ENCODE results near the gene OPCML. TPM values are rescaled to one million over a fixed set of nuclear protein-coding genes. Genes with fewer than 3 reads are reported as not detected.

Gene OPCML
- polyA plus RNA-seq, 3 donors = not detected

- H3K27ac Mint-ChIP-seq = no peak overlapping the region
- Histone ChIP-seq H3K4me1 (ENCODE audit: control insufficient read depth in 1 of 2, insufficient read depth in 2 of 2, low read length in 2 of 2) (no peaks in the 10 kb centered on the region), H3K79me2 (ENCODE audit: insufficient read depth, low read length) (no peaks in the 10 kb centered on the region), H3K9me3 (replicated peaks in 1 of 2; ENCODE audit: control insufficient read depth in 1 of 2, insufficient read depth in 1 of 2, low read length in 2 of 2) (peaks cover 0 to 4% of the 10 kb centered on the region in 2 donors), H3K4me3 (replicated peaks in 1 of 3; ENCODE audit: low read depth in 2 of 3, low read length in 3 of 3) (no peak overlapping the region), H4K20me1 (ENCODE audit: insufficient read depth, low read length) (no peaks in the 10 kb centered on the region), H3K4me2 (replicated peaks; ENCODE audit: extremely low read depth, low read length, poor library complexity, severe bottlenecking) (no peak overlapping the region), H3K36me3 (replicated peaks in 1 of 2; ENCODE audit: control insufficient read depth in 1 of 2, insufficient read depth in 2 of 2, low read length in 2 of 2) (no peaks in the 10 kb centered on the region), H3K27me3 (ENCODE audit: control insufficient read depth in 2 of 2, insufficient read depth in 2 of 2, low read length in 2 of 2) (no peaks in the 10 kb centered on the region), H3K27ac (ENCODE audit: low read depth in 1 of 2, low read length in 2 of 2) (no peak overlapping the region), H2AFZ (ENCODE audit: insufficient read depth, low read depth, low read length, poor library complexity, severe bottlenecking) (no peak overlapping the region), H3K9ac (ENCODE audit: insufficient read depth, low read length, poor library complexity, severe bottlenecking) (no peak overlapping the region)
- TF ChIP-seq CTCF (IDR thresholded peaks at IDR 0.05) = no peak
- H3K36me3 Mint-ChIP-seq = no peaks in the 10 kb centered on the region
- intact Hi-C loops (cut with micrococcal nuclease) = no loop called here
- no peaks in the 10 kb centered on the region for H3K4me1 Mint-ChIP-seq
- no peak overlapping the region for H3K4me3 Mint-ChIP-seq
- WGBS (ENCODE audit: insufficient coverage) = 100% methylated on average over 1 of the region's 4 CpGs
- peaks cover 0 to 2% (median 0%) of the 10 kb centered on the region in 3 donors for H3K27me3 Mint-ChIP-seq (ENCODE audit: low read depth in 3 of 3)
- DNase-seq = no peak
- H3K9me3 Mint-ChIP-seq = peaks cover 0 to 2% (median 0%) of the 10 kb centered on the region in 7 donors
These were observed 562.4 kb downstream of the OPCML start for GRCh38 chr11:132969892-132970291.

- Histone ChIP-seq H3K27me3 (ENCODE audit: control insufficient read depth in 2 of 2, insufficient read depth in 2 of 2, low read length in 2 of 2) (no peaks in the 10 kb centered on the region), H3K27ac (ENCODE audit: low read depth in 1 of 2, low read length in 2 of 2) (no peak overlapping the region), H3K4me2 (replicated peaks; ENCODE audit: extremely low read depth, low read length, poor library complexity, severe bottlenecking) (no peak overlapping the region), H3K36me3 (replicated peaks in 1 of 2; ENCODE audit: control insufficient read depth in 1 of 2, insufficient read depth in 2 of 2, low read length in 2 of 2) (no peaks in the 10 kb centered on the region), H3K79me2 (ENCODE audit: insufficient read depth, low read length) (no peaks in the 10 kb centered on the region), H3K9me3 (replicated peaks in 1 of 2; ENCODE audit: control insufficient read depth in 1 of 2, insufficient read depth in 1 of 2, low read length in 2 of 2) (no peaks in the 10 kb centered on the region), H3K4me1 (ENCODE audit: control insufficient read depth in 1 of 2, insufficient read depth in 2 of 2, low read length in 2 of 2) (no peaks in the 10 kb centered on the region), H2AFZ (ENCODE audit: insufficient read depth, low read depth, low read length, poor library complexity, severe bottlenecking) (no peak overlapping the region), H4K20me1 (ENCODE audit: insufficient read depth, low read length) (no peaks in the 10 kb centered on the region), H3K9ac (ENCODE audit: insufficient read depth, low read length, poor library complexity, severe bottlenecking) (no peak overlapping the region), H3K4me3 (replicated peaks in 1 of 3; ENCODE audit: low read depth in 2 of 3, low read length in 3 of 3) (no peak overlapping the region)
- DNase-seq = no peak
- intact Hi-C loops (cut with micrococcal nuclease) = no loop called here
- Mint-ChIP-seq H3K36me3 (no peaks in the 10 kb centered on the region), H3K27me3 (ENCODE audit: low read depth in 3 of 3) (no peaks in the 10 kb centered on the region), H3K9me3 (peaks cover 0 to 9% (median 3%) of the 10 kb centered on the region in 7 donors), H3K27ac (no peak overlapping the region), H3K4me1 (no peaks in the 10 kb centered on the region), H3K4me3 (no peak overlapping the region)
- 63% methylated on average over 6 of the region's 6 CpGs for WGBS (ENCODE audit: insufficient coverage)
- no peak for TF ChIP-seq CTCF (IDR thresholded peaks at IDR 0.05)
These were observed 570.3 kb downstream of the OPCML start for GRCh38 chr11:132962041-132962440.
